CD4-positive, alpha-beta T cell (primary cell): ENCODE measurements around the gene C1QL4. TPM values are rescaled to one million over a fixed set of nuclear protein-coding genes. Genes with fewer than 3 reads are reported as not detected.
"Not testable (repeated sequence)": the region's sequence is repeated elsewhere in the genome, so short reads cannot be mapped to it uniquely, and the experiment has no call there.

Source experiments
- ATAC-seq: fragments of 200-7000 bp; cut with Tn5 transposase; one replicate; pipeline ENCODE4 v1.10.0; 2022; ENCODE audit warnings: mild to moderate bottlenecking; ENCODE audit not compliant: poor library complexity
- CTCF ChIA-PET: fragments of 350-600 bp; sonication (Branson Sonifier 250); formaldehyde crosslinking; loops from one replicate; lab custom pipeline; 2021; ENCODE audit warnings: antibody characterized with exemption, inconsistent platforms; lab: Charles Lee
- POLR2A ChIA-PET: fragments of 350-600 bp; sonication (Branson Sonifier 250); formaldehyde crosslinking; loops from one replicate; lab custom pipeline; 2021; ENCODE audit warnings: antibody characterized with exemption, inconsistent platforms; lab: Charles Lee
- DNase-seq, 14 experiments: peaks; one replicate each; pipeline ENCODE4 v3.0.0-alpha.2; 2013 to 2020; ENCODE audit warnings: mixed read lengths in 2 of 14
- H3K27ac ChIP-seq, 2 donors: one replicate each; pipeline versions ENCODE4 v1.5.1 to v1.7.0; 2013; ENCODE audit warnings: low read length in 2 of 2, low read depth in 1 of 2, mild to moderate bottlenecking in 1 of 2
- H3K27me3 ChIP-seq, 2 experiments: 1 replicate in 1 of 2; 2 replicates in 1 of 2; pipeline versions ENCODE4 v1.6.1 to v1.7.0; 2013; ENCODE audit warnings: low read length in 2 of 2, control low read depth in 1 of 2, mild to moderate bottlenecking in 1 of 2, moderate library complexity in 1 of 2; ENCODE audit not compliant: insufficient read depth in 2 of 2, control insufficient read depth in 1 of 2
- H3K36me3 ChIP-seq: one replicate; pipeline ENCODE4 v1.6.1; 2013; ENCODE audit warnings: low read length, control low read depth; ENCODE audit not compliant: insufficient read depth
- H3K4me1 ChIP-seq: one replicate; pipeline ENCODE4 v1.6.1; 2013; ENCODE audit warnings: low read length, control low read depth; ENCODE audit not compliant: insufficient read depth
- H3K4me3 ChIP-seq: one replicate; pipeline ENCODE4 v1.5.1; 2013; ENCODE audit warnings: mild to moderate bottlenecking, low read length, moderate library complexity
- H3K9me3 ChIP-seq, 2 experiments: 1 replicate in 1 of 2; 2 replicates in 1 of 2; pipeline versions ENCODE4 v1.6.1 to v1.7.0; 2013; ENCODE audit warnings: low read length in 2 of 2, mild to moderate bottlenecking in 2 of 2, control low read depth in 1 of 2, moderate library complexity in 1 of 2; ENCODE audit not compliant: control insufficient read depth in 1 of 2, insufficient read depth in 1 of 2
- H3K27ac Mint-ChIP-seq: one replicate; pipeline ENCODE4 v1.8.0; 2020; ENCODE audit warnings: mixed read lengths
- H3K27me3 Mint-ChIP-seq: one replicate; pipeline ENCODE4 v1.8.0; 2021; ENCODE audit warnings: mixed read lengths
- H3K36me3 Mint-ChIP-seq: one replicate; pipeline ENCODE4 v1.8.0; 2021; ENCODE audit warnings: low read depth, mixed read lengths
- H3K4me1 Mint-ChIP-seq: one replicate; pipeline ENCODE4 v1.8.0; 2021; ENCODE audit warnings: low read depth, mixed read lengths
- H3K4me3 Mint-ChIP-seq: one replicate; pipeline ENCODE4 v1.8.0; 2020; ENCODE audit warnings: mild to moderate bottlenecking, mixed read lengths
- H3K9me3 Mint-ChIP-seq: one replicate; pipeline ENCODE4 v1.8.0; 2020; ENCODE audit warnings: mixed read lengths
- CTCF ChIP-seq: fragments of 200-600 bp; IDR thresholded peaks from one replicate; pipeline ENCODE4 v1.8.0; 2022; ENCODE audit warnings: antibody characterized with exemption, mild to moderate bottlenecking
- intact Hi-C, 2 experiments: fragments of 100-400 bp; cut with DNase I in 1 of 2; cut with micrococcal nuclease in 1 of 2; formaldehyde crosslinking; loops; one replicate each; pipeline versions ENCODE4 v1.15.1 to v1.9.0; 2023 to 2025; cut with DNase I, micrococcal nuclease
- total RNA-seq, 174 experiments: library from RNA in 2 of 174; stranded (reverse) in 2 of 174; gene quantifications; one replicate each; pipeline ENCODE4 v1.2.3 and lab custom pipeline; 2021 to 2026

The C1QL4 gene
- total RNA-seq, 2 experiments from 2014 or later = not detected

GRCh38 chr12:49334226-49334625, 2.8 kb downstream of the C1QL4 start:
- H3K27me3 Mint-ChIP-seq = peaks cover 75% of the 10 kb centered on the region
- Histone ChIP-seq H3K27ac (no peak overlapping the region), H3K4me3 (no peak overlapping the region), H3K27me3 (peaks cover 53 to 59% of the 10 kb centered on the region in 2 experiments), H3K9me3 (peaks cover 0 to 8% of the 10 kb centered on the region in 2 experiments), H3K36me3 (no peaks in the 10 kb centered on the region), H3K4me1 (peaks cover 28% of the 10 kb centered on the region)
- intact Hi-C loops = no loop called here
- DNase-seq (peak in 1 of 14 experiments; percentile 23), ATAC-seq (no peak)
- POLR2A ChIA-PET = no interaction called here
- H3K4me3 Mint-ChIP-seq = no peak overlapping the region
- H3K9me3 Mint-ChIP-seq = no peaks in the 10 kb centered on the region
- TF ChIP-seq CTCF = no peak
- CTCF ChIA-PET = no interaction called here
- H3K27ac Mint-ChIP-seq = no peak overlapping the region
- peaks cover 32% of the 10 kb centered on the region for H3K4me1 Mint-ChIP-seq
- no peaks in the 10 kb centered on the region for H3K36me3 Mint-ChIP-seq

- H3K36me3 Mint-ChIP-seq, H3K4me3 Mint-ChIP-seq, intact Hi-C loops, H3K27ac ChIP-seq, H3K36me3 ChIP-seq, DNase-seq, H3K27ac Mint-ChIP-seq, H3K9me3 Mint-ChIP-seq, ATAC-seq, H3K9me3 ChIP-seq, H3K4me3 ChIP-seq: not testable (repeated sequence)
- peaks cover 28% of the 10 kb centered on the region for H3K4me1 ChIP-seq
- ChIA-PET POLR2A (interaction anchor here (0.6 kb wide), 1 partner anchor 9 kb away, joined by 3 read pairs; no protein-coding TSS in a partner anchor), CTCF (interaction anchor here (0.7 to 2.7 kb wide), 2 partner anchors 9 to 14 kb away, joined by 5 to 25 read pairs; no protein-coding TSS in a partner anchor)
- H3K27me3 Mint-ChIP-seq = peaks cover 70% of the 10 kb centered on the region
- H3K4me1 Mint-ChIP-seq = peaks cover 32% of the 10 kb centered on the region
- H3K27me3 ChIP-seq = peaks cover 48 to 57% of the 10 kb centered on the region in 2 experiments
Observed at GRCh38 chr12:49333778-49334177, 3.2 kb downstream of the C1QL4 start.

DNA sequence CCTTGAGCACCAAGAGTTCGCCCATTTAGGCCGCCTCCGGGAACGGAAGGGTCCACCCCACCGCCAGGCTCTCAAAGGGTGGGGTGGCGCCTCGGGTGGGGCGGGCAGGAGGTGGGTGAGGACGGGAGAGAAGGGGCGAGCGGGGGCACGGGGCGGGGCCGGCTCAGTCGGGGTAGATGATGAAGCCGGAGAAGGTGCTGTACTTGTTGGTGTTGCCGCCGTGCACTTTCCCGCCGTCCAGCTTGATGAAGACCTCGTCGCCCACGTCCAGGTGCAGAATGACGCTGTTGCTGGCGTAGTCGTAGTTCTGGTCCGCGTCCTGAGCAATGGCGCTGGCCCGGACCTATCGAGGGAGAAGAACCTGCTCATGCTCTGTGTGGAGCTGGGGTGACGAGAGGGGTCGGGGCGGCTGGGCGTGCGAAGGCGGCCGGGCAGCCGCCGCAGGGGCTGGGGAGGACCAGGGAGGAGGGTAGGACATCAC, 4.1 kb downstream of the C1QL4 start:
- peaks cover 62% of the 10 kb centered on the region for H3K27me3 Mint-ChIP-seq

More for the DNA sequence above, 4.1 kb downstream of the C1QL4 start:
- Mint-ChIP-seq H3K9me3 (no peaks in the 10 kb centered on the region), H3K36me3 (no peaks in the 10 kb centered on the region), H3K4me3 (peak overlapping the region; percentile 1), H3K27ac (no peak overlapping the region), H3K4me1 (peaks cover 30% of the 10 kb centered on the region)
- ChIA-PET CTCF (interaction anchor here (1.2 to 2.7 kb wide), 3 partner anchors 10 to 18 kb away, joined by 4 to 28 read pairs (median 25); partner anchors contain the start of gene DNAJC22), POLR2A (interaction anchor here (0.6 kb wide), 1 partner anchor 9 kb away, joined by 3 read pairs; no protein-coding TSS in a partner anchor)
- Histone ChIP-seq H3K9me3 (peaks cover 0 to 8% of the 10 kb centered on the region in 2 experiments), H3K36me3 (no peaks in the 10 kb centered on the region), H3K4me1 (peaks cover 26% of the 10 kb centered on the region), H3K27me3 (peaks cover 44 to 48% of the 10 kb centered on the region in 2 experiments), H3K4me3 (no peak overlapping the region), H3K27ac (no peak overlapping the region)
- no peak for TF ChIP-seq CTCF
- DNase-seq (peak in 1 of 14 experiments; percentile 15), ATAC-seq (no peak)
- intact Hi-C loops = no loop called here
